Neural progenitor cell (in vitro differentiated cells): ENCODE results near the gene TMEFF2. TPM values are rescaled to one million over a fixed set of nuclear protein-coding genes. Genes with fewer than 3 reads are reported as not detected.

ENCODE experiments used
- DNase-seq: peaks from one replicate; pipeline ENCODE4 v3.0.0-alpha.2; 2016; ENCODE audit warnings: low spot score
- H2AFZ ChIP-seq: fragments of 200-600 bp; sonication (generic); replicated peaks from 2 replicates; pipeline ENCODE4 v1.6.1; 2016; ENCODE audit warnings: antibody characterized with exemption
- H3F3A ChIP-seq: fragments of 200-600 bp; sonication (generic); 2 replicates; pipeline ENCODE4 v1.6.1; 2016; ENCODE audit warnings: antibody characterized with exemption, low read depth
- H3K27ac ChIP-seq: fragments of 200-600 bp; sonication (generic); 2 replicates; pipeline ENCODE4 v1.5.1; 2016; ENCODE audit warnings: mild to moderate bottlenecking
- H3K27me3 ChIP-seq: fragments of 200-600 bp; sonication (generic); 2 replicates; pipeline ENCODE4 v1.6.1; 2016; ENCODE audit warnings: mild to moderate bottlenecking, moderate library complexity
- H3K36me3 ChIP-seq: fragments of 200-600 bp; sonication (generic); 2 replicates; pipeline ENCODE4 v1.5.1; 2016
- H3K4me1 ChIP-seq: fragments of 200-600 bp; sonication (generic); 2 replicates; pipeline ENCODE4 v1.6.1; 2016; ENCODE audit warnings: mixed run types
- H3K4me2 ChIP-seq: fragments of 200-600 bp; sonication (generic); 2 replicates; pipeline ENCODE4 v1.6.1; 2016
- H3K4me3 ChIP-seq: fragments of 200-600 bp; sonication (generic); 2 replicates; pipeline ENCODE4 v1.5.1; 2016
- H3K79me2 ChIP-seq: fragments of 200-600 bp; sonication (generic); 2 replicates; pipeline ENCODE4 v1.6.1; 2016; ENCODE audit warnings: low read depth
- H3K9ac ChIP-seq: fragments of 200-600 bp; sonication (generic); 2 replicates; pipeline ENCODE4 v1.6.1; 2016
- H3K9me3 ChIP-seq: fragments of 200-600 bp; sonication (generic); 2 replicates; pipeline ENCODE4 v1.5.1; 2016; ENCODE audit warnings: low read depth
- H4K20me1 ChIP-seq: fragments of 200-600 bp; sonication (generic); 2 replicates; pipeline ENCODE4 v1.6.1; 2016; ENCODE audit warnings: low read depth
- H3K27ac Mint-ChIP-seq: 3 replicates; pipeline ENCODE4 v1.8.0; 2021; ENCODE audit warnings: mixed read lengths
- H3K27me3 Mint-ChIP-seq: 2 replicates; pipeline ENCODE4 v1.8.0; 2022; ENCODE audit warnings: low read depth, mild to moderate bottlenecking, inconsistent platforms, moderate library complexity, mixed read lengths; ENCODE audit not compliant: insufficient read depth
- H3K36me3 Mint-ChIP-seq: 3 replicates; pipeline ENCODE4 v1.8.0; 2021; ENCODE audit warnings: mixed read lengths
- H3K4me1 Mint-ChIP-seq: 3 replicates; pipeline ENCODE4 v1.8.0; 2021; ENCODE audit warnings: mixed read lengths
- H3K4me3 Mint-ChIP-seq: 3 replicates; pipeline ENCODE4 v1.8.0; 2021; ENCODE audit warnings: mild to moderate bottlenecking, moderate library complexity, mixed read lengths
- H3K9me3 Mint-ChIP-seq: 3 replicates; pipeline ENCODE4 v1.8.0; 2020; ENCODE audit warnings: mixed read lengths
- CTCF ChIP-seq: fragments of 200-600 bp; sonication (generic); IDR thresholded peaks from 2 replicates; pipeline ENCODE4 v1.5.1; 2017; ENCODE audit warnings: antibody characterized with exemption, mild to moderate bottlenecking
- EZH2 ChIP-seq: fragments of 200-600 bp; sonication (generic); IDR thresholded peaks from 2 replicates; pipeline ENCODE4 v1.6.1; 2017; ENCODE audit warnings: antibody characterized with exemption, mild to moderate bottlenecking, moderate library complexity
- EZH2phosphoT487 ChIP-seq: fragments of 200-600 bp; sonication (generic); IDR thresholded peaks from 2 replicates; pipeline ENCODE4 v1.6.1; 2017; ENCODE audit warnings: antibody characterized with exemption
- total RNA-seq: library from RNA; depleted of rRNA; stranded (reverse); fragments of >200 nt; gene quantifications from 2 replicates; pipeline ENCODE4 v1.2.3, GENCODE V29; 2015; ENCODE audit warnings: low replicate concordance

Gene TMEFF2, protein sequence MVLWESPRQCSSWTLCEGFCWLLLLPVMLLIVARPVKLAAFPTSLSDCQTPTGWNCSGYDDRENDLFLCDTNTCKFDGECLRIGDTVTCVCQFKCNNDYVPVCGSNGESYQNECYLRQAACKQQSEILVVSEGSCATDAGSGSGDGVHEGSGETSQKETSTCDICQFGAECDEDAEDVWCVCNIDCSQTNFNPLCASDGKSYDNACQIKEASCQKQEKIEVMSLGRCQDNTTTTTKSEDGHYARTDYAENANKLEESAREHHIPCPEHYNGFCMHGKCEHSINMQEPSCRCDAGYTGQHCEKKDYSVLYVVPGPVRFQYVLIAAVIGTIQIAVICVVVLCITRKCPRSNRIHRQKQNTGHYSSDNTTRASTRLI
- total RNA-seq: 0.56 and 1.7 TPM in 2 replicates

- Histone ChIP-seq H3K9me3 (no peaks in the 10 kb centered on the region), H2AFZ (peak within 1 kb of the TSS; percentile 97), H3K27ac (no peak within 1 kb of the TSS), H3K36me3 (no peaks in the 10 kb centered on the region), H3K9ac (no peak within 1 kb of the TSS), H4K20me1 (peaks cover 9% of the 10 kb centered on the region), H3K27me3 (peaks cover 81% of the 10 kb centered on the region), H3K4me2 (peak within 1 kb of the TSS; percentile 95), H3K4me1 (peaks cover 14% of the 10 kb centered on the region), H3K4me3 (peak within 1 kb of the TSS; percentile 65), H3K79me2 (no peaks in the 10 kb centered on the region), H3F3A (peaks cover 26% of the 10 kb centered on the region)
- Mint-ChIP-seq H3K4me1 (peaks cover 22% of the 10 kb centered on the region), H3K4me3 (peak within 1 kb of the TSS; percentile 90), H3K27ac (peak within 1 kb of the TSS; percentile 86), H3K27me3 (peaks cover 26% of the 10 kb centered on the region), H3K36me3 (no peaks in the 10 kb centered on the region), H3K9me3 (no peaks in the 10 kb centered on the region)
- no peak for TF ChIP-seq EZH2phosphoT487
- TF ChIP-seq CTCF: peak; percentile 59
- peak; percentile 96 for DNase-seq
Observed at GRCh38 chr2:192194866-192195547, at the start of gene TMEFF2. TSS of gene TMEFF2 (minus strand) at chr2:192194933. CDS start at chr2:192194524, 409 bp downstream.

DNA sequence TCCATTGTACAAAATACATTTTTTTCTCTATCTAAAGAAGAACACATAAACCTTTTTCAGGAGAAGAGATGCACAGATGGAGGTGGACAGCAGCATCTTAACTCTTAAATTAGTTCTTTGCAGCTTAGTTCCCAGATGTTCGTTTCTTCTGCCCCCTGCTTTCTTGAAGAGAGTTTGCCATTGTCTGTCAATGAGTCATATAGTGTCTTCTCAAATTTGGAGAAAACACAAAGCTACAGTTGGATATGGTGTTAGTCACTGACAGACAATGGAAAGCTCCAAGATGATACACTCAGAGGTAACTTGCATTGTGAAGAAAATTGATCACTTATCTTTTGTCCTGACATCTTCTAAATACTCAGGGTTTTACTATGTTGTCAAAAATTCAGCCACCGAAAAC, 48.8 kb upstream of the TMEFF2 start:
- Mint-ChIP-seq H3K27ac (no peak overlapping the region), H3K9me3 (no peaks in the 10 kb centered on the region), H3K36me3 (peaks cover under 1% of the 10 kb centered on the region), H3K4me1 (no peaks in the 10 kb centered on the region), H3K27me3 (no peaks in the 10 kb centered on the region), H3K4me3 (no peak overlapping the region)
- TF ChIP-seq EZH2 (no peak), CTCF (no peak), EZH2phosphoT487 (no peak)
- Histone ChIP-seq H3K4me3 (no peak overlapping the region), H3K27ac (no peak overlapping the region), H3K36me3 (no peaks in the 10 kb centered on the region), H2AFZ (no peak overlapping the region), H3K4me1 (no peaks in the 10 kb centered on the region), H3K9me3 (no peaks in the 10 kb centered on the region), H3K79me2 (no peaks in the 10 kb centered on the region), H3K9ac (no peak overlapping the region), H3K27me3 (no peaks in the 10 kb centered on the region), H4K20me1 (no peaks in the 10 kb centered on the region), H3F3A (no peaks in the 10 kb centered on the region), H3K4me2 (no peak overlapping the region)
- no peak for DNase-seq

DNA sequence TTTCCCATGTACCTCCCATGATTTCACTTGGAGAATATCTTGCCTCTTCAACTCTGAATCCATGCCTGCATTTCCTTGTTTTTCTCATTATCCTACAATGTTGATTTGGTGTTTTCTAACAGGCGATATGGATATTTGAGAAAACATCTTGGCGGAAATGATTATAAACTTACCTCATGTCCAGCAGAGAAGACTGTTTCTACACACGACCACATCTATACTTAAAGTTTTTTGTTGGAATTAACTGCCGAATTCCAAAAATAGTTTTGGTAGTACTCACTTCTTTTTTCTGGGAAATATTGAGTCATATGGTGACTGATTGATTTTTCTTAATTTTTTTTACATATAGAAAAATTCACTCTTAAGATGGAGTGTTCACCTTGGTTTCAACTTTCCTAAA, 41.4 kb upstream of the TMEFF2 start:
- no peak for TF ChIP-seq CTCF
- no peak for TF ChIP-seq EZH2phosphoT487
- TF ChIP-seq EZH2: no peak
- Histone ChIP-seq H3K27me3 (no peaks in the 10 kb centered on the region), H3K36me3 (no peaks in the 10 kb centered on the region), H3K4me1 (no peaks in the 10 kb centered on the region), H3F3A (no peaks in the 10 kb centered on the region), H3K79me2 (no peaks in the 10 kb centered on the region), H3K4me3 (no peak overlapping the region), H4K20me1 (no peaks in the 10 kb centered on the region), H3K27ac (no peak overlapping the region), H2AFZ (no peak overlapping the region), H3K9me3 (no peaks in the 10 kb centered on the region), H3K9ac (no peak overlapping the region), H3K4me2 (no peak overlapping the region)
- Mint-ChIP-seq H3K27ac (no peak overlapping the region), H3K36me3 (no peaks in the 10 kb centered on the region), H3K9me3 (no peaks in the 10 kb centered on the region), H3K27me3 (no peaks in the 10 kb centered on the region), H3K4me3 (no peak overlapping the region), H3K4me1 (no peaks in the 10 kb centered on the region)
- no peak for DNase-seq
